ENCODE data around the gene DYNLT2. TPM values are rescaled to one million over a fixed set of nuclear protein-coding genes. Genes with fewer than 3 reads are reported as not detected.

Gene DYNLT2
- total RNA-seq, 1 experiment from 2014 or later: 1.7 TPM

DNA sequence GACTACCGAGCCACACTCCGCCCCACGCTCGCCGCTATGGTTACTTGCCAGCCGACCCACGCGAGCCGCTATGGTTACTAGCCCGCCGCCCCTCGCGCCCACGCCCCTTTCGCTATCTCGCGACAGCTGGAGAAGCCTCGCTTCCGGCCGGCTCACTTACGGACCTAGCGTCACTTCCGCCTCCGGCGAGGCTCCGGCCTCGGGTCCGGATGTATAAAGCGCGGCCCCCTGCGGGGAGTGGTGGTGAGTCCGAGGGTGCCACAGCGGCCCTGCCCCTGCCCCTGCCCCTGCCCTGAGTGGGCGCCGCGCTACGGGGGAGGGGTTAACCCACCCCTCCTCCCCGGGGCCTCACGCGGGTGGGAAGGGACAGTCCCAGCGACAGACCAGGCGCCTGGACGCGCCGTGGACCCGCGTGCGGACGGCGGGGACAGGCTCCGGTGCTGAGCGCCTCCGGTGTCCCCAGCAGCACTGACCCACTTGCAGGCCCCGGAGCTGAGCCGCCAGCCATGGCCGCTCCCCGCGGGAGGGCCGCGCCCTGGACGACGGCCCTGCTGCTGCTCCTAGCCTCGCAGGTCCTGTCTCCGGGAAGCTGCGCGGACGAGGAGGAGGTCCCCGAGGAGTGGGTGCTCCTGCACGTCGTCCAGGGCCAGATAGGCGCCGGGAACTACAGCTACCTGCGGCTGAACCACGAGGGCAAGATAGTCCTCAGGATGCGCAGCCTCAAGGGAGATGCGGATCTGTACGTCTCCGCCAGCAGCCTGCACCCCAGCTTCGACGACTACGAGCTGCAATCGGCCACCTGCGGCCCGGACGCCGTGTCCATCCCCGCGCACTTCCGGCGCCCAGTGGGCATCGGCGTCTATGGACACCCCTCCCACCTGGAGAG is 49.2 kb downstream of the DYNLT2 start, which contains the start of the genes C6orf120 and WDR27 (continued):
- TF ChIP-seq, protein P1, sequence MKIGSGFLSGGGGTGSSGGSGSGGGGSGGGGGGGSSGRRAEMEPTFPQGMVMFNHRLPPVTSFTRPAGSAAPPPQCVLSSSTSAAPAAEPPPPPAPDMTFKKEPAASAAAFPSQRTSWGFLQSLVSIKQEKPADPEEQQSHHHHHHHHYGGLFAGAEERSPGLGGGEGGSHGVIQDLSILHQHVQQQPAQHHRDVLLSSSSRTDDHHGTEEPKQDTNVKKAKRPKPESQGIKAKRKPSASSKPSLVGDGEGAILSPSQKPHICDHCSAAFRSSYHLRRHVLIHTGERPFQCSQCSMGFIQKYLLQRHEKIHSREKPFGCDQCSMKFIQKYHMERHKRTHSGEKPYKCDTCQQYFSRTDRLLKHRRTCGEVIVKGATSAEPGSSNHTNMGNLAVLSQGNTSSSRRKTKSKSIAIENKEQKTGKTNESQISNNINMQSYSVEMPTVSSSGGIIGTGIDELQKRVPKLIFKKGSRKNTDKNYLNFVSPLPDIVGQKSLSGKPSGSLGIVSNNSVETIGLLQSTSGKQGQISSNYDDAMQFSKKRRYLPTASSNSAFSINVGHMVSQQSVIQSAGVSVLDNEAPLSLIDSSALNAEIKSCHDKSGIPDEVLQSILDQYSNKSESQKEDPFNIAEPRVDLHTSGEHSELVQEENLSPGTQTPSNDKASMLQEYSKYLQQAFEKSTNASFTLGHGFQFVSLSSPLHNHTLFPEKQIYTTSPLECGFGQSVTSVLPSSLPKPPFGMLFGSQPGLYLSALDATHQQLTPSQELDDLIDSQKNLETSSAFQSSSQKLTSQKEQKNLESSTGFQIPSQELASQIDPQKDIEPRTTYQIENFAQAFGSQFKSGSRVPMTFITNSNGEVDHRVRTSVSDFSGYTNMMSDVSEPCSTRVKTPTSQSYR (CRISPR knock-in tag; IDR thresholded peaks at IDR 0.05): no peak
- TF ChIP-seq ZBTB21 (CRISPR knock-in tag; IDR thresholded peaks at IDR 0.05; ENCODE audit: borderline replicate concordance) (no peak), SMAD4 (CRISPR knock-in tag; IDR thresholded peaks at IDR 0.05) (peak; percentile 73), TCF7 (CRISPR knock-in tag; IDR thresholded peaks at IDR 0.05; ENCODE audit: low read depth) (no peak)
- TF ChIP-seq, protein P2, sequence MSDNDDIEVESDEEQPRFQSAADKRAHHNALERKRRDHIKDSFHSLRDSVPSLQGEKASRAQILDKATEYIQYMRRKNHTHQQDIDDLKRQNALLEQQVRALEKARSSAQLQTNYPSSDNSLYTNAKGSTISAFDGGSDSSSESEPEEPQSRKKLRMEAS (CRISPR knock-in tag; IDR thresholded peaks at IDR 0.05): peak; percentile 70
- TF ChIP-seq, protein P3, sequence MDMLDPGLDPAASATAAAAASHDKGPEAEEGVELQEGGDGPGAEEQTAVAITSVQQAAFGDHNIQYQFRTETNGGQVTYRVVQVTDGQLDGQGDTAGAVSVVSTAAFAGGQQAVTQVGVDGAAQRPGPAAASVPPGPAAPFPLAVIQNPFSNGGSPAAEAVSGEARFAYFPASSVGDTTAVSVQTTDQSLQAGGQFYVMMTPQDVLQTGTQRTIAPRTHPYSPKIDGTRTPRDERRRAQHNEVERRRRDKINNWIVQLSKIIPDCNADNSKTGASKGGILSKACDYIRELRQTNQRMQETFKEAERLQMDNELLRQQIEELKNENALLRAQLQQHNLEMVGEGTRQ (CRISPR knock-in tag; IDR thresholded peaks at IDR 0.05): no peak
- TF ChIP-seq, protein P4, sequence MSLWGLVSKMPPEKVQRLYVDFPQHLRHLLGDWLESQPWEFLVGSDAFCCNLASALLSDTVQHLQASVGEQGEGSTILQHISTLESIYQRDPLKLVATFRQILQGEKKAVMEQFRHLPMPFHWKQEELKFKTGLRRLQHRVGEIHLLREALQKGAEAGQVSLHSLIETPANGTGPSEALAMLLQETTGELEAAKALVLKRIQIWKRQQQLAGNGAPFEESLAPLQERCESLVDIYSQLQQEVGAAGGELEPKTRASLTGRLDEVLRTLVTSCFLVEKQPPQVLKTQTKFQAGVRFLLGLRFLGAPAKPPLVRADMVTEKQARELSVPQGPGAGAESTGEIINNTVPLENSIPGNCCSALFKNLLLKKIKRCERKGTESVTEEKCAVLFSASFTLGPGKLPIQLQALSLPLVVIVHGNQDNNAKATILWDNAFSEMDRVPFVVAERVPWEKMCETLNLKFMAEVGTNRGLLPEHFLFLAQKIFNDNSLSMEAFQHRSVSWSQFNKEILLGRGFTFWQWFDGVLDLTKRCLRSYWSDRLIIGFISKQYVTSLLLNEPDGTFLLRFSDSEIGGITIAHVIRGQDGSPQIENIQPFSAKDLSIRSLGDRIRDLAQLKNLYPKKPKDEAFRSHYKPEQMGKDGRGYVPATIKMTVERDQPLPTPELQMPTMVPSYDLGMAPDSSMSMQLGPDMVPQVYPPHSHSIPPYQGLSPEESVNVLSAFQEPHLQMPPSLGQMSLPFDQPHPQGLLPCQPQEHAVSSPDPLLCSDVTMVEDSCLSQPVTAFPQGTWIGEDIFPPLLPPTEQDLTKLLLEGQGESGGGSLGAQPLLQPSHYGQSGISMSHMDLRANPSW (CRISPR knock-in tag; conservative IDR thresholded peaks at IDR 0.05; ENCODE audit: low read depth): no peak

DNA sequence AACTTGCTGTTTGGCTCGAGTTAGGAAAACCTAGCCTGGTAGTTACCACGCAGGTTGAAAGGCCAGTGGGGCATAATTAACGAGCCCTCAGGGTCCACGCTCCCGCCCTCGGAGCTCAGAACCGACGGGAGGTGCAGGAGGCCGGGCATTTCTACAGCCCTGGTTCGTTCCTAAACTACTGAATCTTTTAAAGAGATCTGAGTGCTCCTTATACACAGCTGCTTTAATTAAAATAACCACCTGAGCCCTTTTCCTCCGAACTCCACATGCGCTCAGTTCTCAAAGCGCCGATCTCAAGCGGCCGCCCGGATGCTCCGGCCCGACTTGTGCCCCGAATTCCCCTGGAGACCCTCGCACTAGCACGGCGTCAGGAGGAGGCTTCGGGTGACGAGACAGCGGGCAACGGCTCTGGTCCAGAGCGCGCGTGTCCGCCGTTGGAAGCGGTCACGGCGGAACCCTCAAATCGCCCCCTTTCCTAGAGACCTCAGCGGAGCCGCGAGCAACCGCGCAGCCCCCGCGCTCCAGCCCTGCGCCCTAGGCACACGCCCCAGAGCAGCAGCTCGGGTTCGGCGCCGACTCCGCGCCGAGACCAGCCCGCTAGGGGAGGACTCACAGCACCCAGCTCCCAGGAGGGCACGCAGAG is 49.9 kb downstream of the DYNLT2 start:
- peaks cover 29% of the 10 kb centered on the region for H3K4me1 Mint-ChIP-seq
- ChIA-PET CTCF (interaction anchor here (1.1 to 1.6 kb wide), 4 partner anchors 21 to 828 kb away, joined by 3 to 7 read pairs (median 4); no protein-coding TSS in a partner anchor), POLR2A (interaction anchor here (1.0 to 3.8 kb wide), 4 partner anchors 21 to 590 kb away, joined by 3 to 14 read pairs (median 4); partner anchors contain the start of genes DLL1, DYNLT2, ERMARD and PHF10)
- no peak overlapping the region for H3K27ac Mint-ChIP-seq
- peaks cover 4% of the 10 kb centered on the region for H3K9me3 Mint-ChIP-seq
- H3K36me3 Mint-ChIP-seq: peaks cover 23% of the 10 kb centered on the region
- peak overlapping the region; percentile 90 for H3K4me3 Mint-ChIP-seq
- DNase-seq (ENCODE audit: low spot score) (no peak), ATAC-seq (peak; percentile 63)
- no peaks in the 10 kb centered on the region for H3K27me3 Mint-ChIP-seq (ENCODE audit: low read depth)
- TF ChIP-seq ESRRA (CRISPR knock-in tag; IDR thresholded peaks at IDR 0.05; ENCODE audit: borderline replicate concordance) (no peak), ZNF232 (CRISPR knock-in tag; IDR thresholded peaks at IDR 0.05) (0 out of 2 replicates have a peak, but pooled peaks have one; percentile 86), FOXP1 (CRISPR knock-in tag; IDR thresholded peaks at IDR 0.05; ENCODE audit: borderline replicate concordance) (peak; percentile 4; the same call in 1 of the 2 replicates), RELA (CRISPR knock-in tag; IDR thresholded peaks at IDR 0.05; ENCODE audit: borderline replicate concordance) (0 out of 2 replicates have a peak, but pooled peaks have one; percentile 66)
- TF ChIP-seq, protein P5, sequence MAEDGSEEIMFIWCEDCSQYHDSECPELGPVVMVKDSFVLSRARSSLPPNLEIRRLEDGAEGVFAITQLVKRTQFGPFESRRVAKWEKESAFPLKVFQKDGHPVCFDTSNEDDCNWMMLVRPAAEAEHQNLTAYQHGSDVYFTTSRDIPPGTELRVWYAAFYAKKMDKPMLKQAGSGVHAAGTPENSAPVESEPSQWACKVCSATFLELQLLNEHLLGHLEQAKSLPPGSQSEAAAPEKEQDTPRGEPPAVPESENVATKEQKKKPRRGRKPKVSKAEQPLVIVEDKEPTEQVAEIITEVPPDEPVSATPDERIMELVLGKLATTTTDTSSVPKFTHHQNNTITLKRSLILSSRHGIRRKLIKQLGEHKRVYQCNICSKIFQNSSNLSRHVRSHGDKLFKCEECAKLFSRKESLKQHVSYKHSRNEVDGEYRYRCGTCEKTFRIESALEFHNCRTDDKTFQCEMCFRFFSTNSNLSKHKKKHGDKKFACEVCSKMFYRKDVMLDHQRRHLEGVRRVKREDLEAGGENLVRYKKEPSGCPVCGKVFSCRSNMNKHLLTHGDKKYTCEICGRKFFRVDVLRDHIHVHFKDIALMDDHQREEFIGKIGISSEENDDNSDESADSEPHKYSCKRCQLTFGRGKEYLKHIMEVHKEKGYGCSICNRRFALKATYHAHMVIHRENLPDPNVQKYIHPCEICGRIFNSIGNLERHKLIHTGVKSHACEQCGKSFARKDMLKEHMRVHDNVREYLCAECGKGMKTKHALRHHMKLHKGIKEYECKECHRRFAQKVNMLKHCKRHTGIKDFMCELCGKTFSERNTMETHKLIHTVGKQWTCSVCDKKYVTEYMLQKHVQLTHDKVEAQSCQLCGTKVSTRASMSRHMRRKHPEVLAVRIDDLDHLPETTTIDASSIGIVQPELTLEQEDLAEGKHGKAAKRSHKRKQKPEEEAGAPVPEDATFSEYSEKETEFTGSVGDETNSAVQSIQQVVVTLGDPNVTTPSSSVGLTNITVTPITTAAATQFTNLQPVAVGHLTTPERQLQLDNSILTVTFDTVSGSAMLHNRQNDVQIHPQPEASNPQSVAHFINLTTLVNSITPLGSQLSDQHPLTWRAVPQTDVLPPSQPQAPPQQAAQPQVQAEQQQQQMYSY (CRISPR knock-in tag; IDR thresholded peaks at IDR 0.05): no peak
- TF ChIP-seq, protein P1 (CRISPR knock-in tag; IDR thresholded peaks at IDR 0.05): no peak
- TF ChIP-seq, protein P6, sequence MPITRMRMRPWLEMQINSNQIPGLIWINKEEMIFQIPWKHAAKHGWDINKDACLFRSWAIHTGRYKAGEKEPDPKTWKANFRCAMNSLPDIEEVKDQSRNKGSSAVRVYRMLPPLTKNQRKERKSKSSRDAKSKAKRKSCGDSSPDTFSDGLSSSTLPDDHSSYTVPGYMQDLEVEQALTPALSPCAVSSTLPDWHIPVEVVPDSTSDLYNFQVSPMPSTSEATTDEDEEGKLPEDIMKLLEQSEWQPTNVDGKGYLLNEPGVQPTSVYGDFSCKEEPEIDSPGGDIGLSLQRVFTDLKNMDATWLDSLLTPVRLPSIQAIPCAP (CRISPR knock-in tag; IDR thresholded peaks at IDR 0.05): 0 out of 2 replicates have a peak, but pooled peaks have one; percentile 4
